ENCODE measurements around the gene DNM1. TPM values are rescaled to one million over a fixed set of nuclear protein-coding genes. Genes with fewer than 3 reads are reported as not detected.
A peak's percentile ranks its signal among the peaks of the same experiment; 100 is the strongest.

Gene DNM1
- total RNA-seq, 1 donor from 2014 or later, result 24.1 TPM

GRCh38 chr9:128304136-128304970 is 101.2 kb downstream of the DNM1 start:
- no peak for DNase-seq (ENCODE audit: low spot score)

Small RNAs within 50 kb of the gene (microRNA-seq; reads per million reads assigned to microRNA genes)
- gene MIR199B (ENCODE audit: borderline number of aligned reads), result 2,345 reads per million, percentile 83 among the genes with 10 or more reads in this experiment
- gene MIR3154 (ENCODE audit: borderline number of aligned reads), result not detected

Other genes starting within 250 kb of the DNM1 start
- gene EEIG1, start 222.4 kb upstream of the DNM1 start, total RNA-seq, result 12.8 TPM
- gene NAIF1, start 136.1 kb upstream of the DNM1 start, total RNA-seq, result 5.7 TPM
- gene SLC25A25, start 135.1 kb upstream of the DNM1 start, total RNA-seq, result 89.5 TPM
- 59.5 TPM for gene PTGES2, start 75.7 kb upstream of the DNM1 start, total RNA-seq
- 0.64 TPM for gene LCN2, start 53.9 kb upstream of the DNM1 start, total RNA-seq
- gene BBLN, start 43.1 kb upstream of the DNM1 start, total RNA-seq, result 63.7 TPM
- 100.0 TPM for gene CIZ1, start 11.8 kb upstream of the DNM1 start, total RNA-seq
- 130 TPM for gene GOLGA2, start 72.6 kb downstream of the DNM1 start, total RNA-seq
- 16.0 TPM for gene SWI5, start 72.9 kb downstream of the DNM1 start, total RNA-seq
- gene TRUB2, start 119.1 kb downstream of the DNM1 start, total RNA-seq, result 25.0 TPM
- gene COQ4, start 119.5 kb downstream of the DNM1 start, total RNA-seq, result 25.7 TPM
- gene SLC27A4, start 137.1 kb downstream of the DNM1 start, total RNA-seq, result 27.9 TPM
- 55.7 TPM for gene URM1, start 168.0 kb downstream of the DNM1 start, total RNA-seq
- 46.0 TPM for gene CERCAM, start 217.5 kb downstream of the DNM1 start, total RNA-seq